Measurements from ENCODE around the gene SCT.

SCT gene

GRCh38 chr11:623999-624704 lies 2.8 kb downstream of the SCT start:
- Histone ChIP-seq H3K9me2 (ENCODE audit: low read depth, low read length) (no peaks in the 10 kb centered on the region), H3K27ac (ENCODE audit: low read depth, low read length, poor library complexity, severe bottlenecking) (no peak overlapping the region), H3K36me3 (ENCODE audit: insufficient read depth, low read length) (peaks cover 8% of the 10 kb centered on the region; the same call in 1 of the 2 replicates), H3K9ac (ENCODE audit: low read length) (no peak overlapping the region), H3K27me3 (ENCODE audit: insufficient read depth, low read length) (0 out of 2 replicates have a peak, but pooled peaks cover 3% of the 10 kb centered on the region), H3K4me3 (ENCODE audit: low read depth, low read length, poor library complexity, severe bottlenecking) (no peak overlapping the region), H3K9me3 (ENCODE audit: low read length) (no peaks in the 10 kb centered on the region), H2AFZ (ENCODE audit: low read length) (no peak overlapping the region), H3K4me1 (ENCODE audit: insufficient read depth, low read length, severe bottlenecking) (peaks cover 13% of the 10 kb centered on the region), H3K4me2 (ENCODE audit: low read length) (no peak overlapping the region), H3F3A (ENCODE audit: insufficient read depth, low read length) (no peaks in the 10 kb centered on the region), H4K20me1 (ENCODE audit: insufficient read depth, low read length) (no peaks in the 10 kb centered on the region), H3K79me2 (ENCODE audit: insufficient read depth, low read length) (no peaks in the 10 kb centered on the region)
- TF ChIP-seq EZH2 (IDR thresholded peaks at IDR 0.05; ENCODE audit: borderline replicate concordance, low read length) = no peak

GRCh38 chr11:623349-623869 lies 3.6 kb downstream of the SCT start:
- H3K4me2 ChIP-seq (ENCODE audit: low read length) = no peak overlapping the region
- no peaks in the 10 kb centered on the region for H4K20me1 ChIP-seq (ENCODE audit: insufficient read depth, low read length)
- H3K27me3 ChIP-seq (ENCODE audit: insufficient read depth, low read length) = 0 out of 2 replicates have a peak, but pooled peaks cover 3% of the 10 kb centered on the region
- no peak overlapping the region for H3K9ac ChIP-seq (ENCODE audit: low read length)
- no peaks in the 10 kb centered on the region for H3K9me2 ChIP-seq (ENCODE audit: low read depth, low read length)
- no peaks in the 10 kb centered on the region for H3K79me2 ChIP-seq (ENCODE audit: insufficient read depth, low read length)
- TF ChIP-seq CTCF (IDR thresholded peaks at IDR 0.05; ENCODE audit: low read length) (no peak), EZH2 (IDR thresholded peaks at IDR 0.05; ENCODE audit: borderline replicate concordance, low read length) (no peak)
- H2AFZ ChIP-seq (ENCODE audit: low read length) = no peak overlapping the region
- H3F3A ChIP-seq (ENCODE audit: insufficient read depth, low read length) = no peaks in the 10 kb centered on the region
- H3K9me3 ChIP-seq (ENCODE audit: low read length) = no peaks in the 10 kb centered on the region
- H3K4me1 ChIP-seq (ENCODE audit: insufficient read depth, low read length, severe bottlenecking) = peaks cover 5% of the 10 kb centered on the region
- peaks cover 8% of the 10 kb centered on the region; the same call in 1 of the 2 replicates for H3K36me3 ChIP-seq (ENCODE audit: insufficient read depth, low read length)
- no peak overlapping the region for H3K4me3 ChIP-seq (ENCODE audit: low read depth, low read length, poor library complexity, severe bottlenecking)
- no peak overlapping the region for H3K27ac ChIP-seq (ENCODE audit: low read depth, low read length, poor library complexity, severe bottlenecking)

- Histone ChIP-seq H3K79me2 (ENCODE audit: insufficient read depth, low read length) (no peaks in the 10 kb centered on the region), H2AFZ (ENCODE audit: low read length) (no peak overlapping the region), H3K9me2 (ENCODE audit: low read depth, low read length) (no peaks in the 10 kb centered on the region), H4K20me1 (ENCODE audit: insufficient read depth, low read length) (no peaks in the 10 kb centered on the region), H3K27ac (ENCODE audit: low read depth, low read length, poor library complexity, severe bottlenecking) (no peak overlapping the region), H3K4me1 (ENCODE audit: insufficient read depth, low read length, severe bottlenecking) (no peaks in the 10 kb centered on the region), H3K9ac (ENCODE audit: low read length) (no peak overlapping the region), H3K36me3 (ENCODE audit: insufficient read depth, low read length) (peaks cover 8% of the 10 kb centered on the region; the same call in 1 of the 2 replicates), H3K4me2 (ENCODE audit: low read length) (no peak overlapping the region), H3K9me3 (ENCODE audit: low read length) (no peaks in the 10 kb centered on the region), H3F3A (ENCODE audit: insufficient read depth, low read length) (no peaks in the 10 kb centered on the region), H3K27me3 (ENCODE audit: insufficient read depth, low read length) (0 out of 2 replicates have a peak, but pooled peaks cover 3% of the 10 kb centered on the region), H3K4me3 (ENCODE audit: low read depth, low read length, poor library complexity, severe bottlenecking) (no peak overlapping the region)
- TF ChIP-seq EZH2 (IDR thresholded peaks at IDR 0.05; ENCODE audit: borderline replicate concordance, low read length) = no peak
These were observed 5.1 kb downstream of the SCT start for GRCh38 chr11:621838-622237.

- no peak overlapping the region for H2AFZ ChIP-seq (ENCODE audit: low read length)
- H3K36me3 ChIP-seq (ENCODE audit: insufficient read depth, low read length) = peaks cover 8% of the 10 kb centered on the region; the same call in 1 of the 2 replicates
- no peak overlapping the region for H3K4me2 ChIP-seq (ENCODE audit: low read length)
- H3F3A ChIP-seq (ENCODE audit: insufficient read depth, low read length) = no peaks in the 10 kb centered on the region
- 0 out of 2 replicates have a peak, but pooled peaks cover 3% of the 10 kb centered on the region for H3K27me3 ChIP-seq (ENCODE audit: insufficient read depth, low read length)
- H3K79me2 ChIP-seq (ENCODE audit: insufficient read depth, low read length) = no peaks in the 10 kb centered on the region
- no peak for TF ChIP-seq EZH2 (IDR thresholded peaks at IDR 0.05; ENCODE audit: borderline replicate concordance, low read length)
- no peak for TF ChIP-seq CTCF (IDR thresholded peaks at IDR 0.05; ENCODE audit: low read length)
- no peaks in the 10 kb centered on the region for H4K20me1 ChIP-seq (ENCODE audit: insufficient read depth, low read length)
- H3K4me3 ChIP-seq (ENCODE audit: low read depth, low read length, poor library complexity, severe bottlenecking) = no peak overlapping the region
- H3K9ac ChIP-seq (ENCODE audit: low read length) = no peak overlapping the region
- peaks cover 5% of the 10 kb centered on the region for H3K4me1 ChIP-seq (ENCODE audit: insufficient read depth, low read length, severe bottlenecking)
- H3K9me2 ChIP-seq (ENCODE audit: low read depth, low read length) = no peaks in the 10 kb centered on the region
- H3K27ac ChIP-seq (ENCODE audit: low read depth, low read length, poor library complexity, severe bottlenecking) = no peak overlapping the region
- no peaks in the 10 kb centered on the region for H3K9me3 ChIP-seq (ENCODE audit: low read length)
These were observed 5.8 kb downstream of the SCT start for GRCh38 chr11:620935-621814.

All from OCI-LY1 (cell line).